ENCODE measurements around the gene PPP1R14B. TPM values are rescaled to one million over a fixed set of nuclear protein-coding genes. Genes with fewer than 3 reads are reported as not detected.

PPP1R14B gene
- total and polyA plus RNA-seq, 2 donors (not counting 3 experiments of a cell fraction or from before 2014, with no cell fraction given): 308 to 431 TPM

GRCh38 chr11:64295760-64296159 lies 49.0 kb upstream of the PPP1R14B start:
- POLR2A ChIA-PET: no interaction called here
- H4K20me1 ChIP-seq (replicated peaks; ENCODE audit: control insufficient read depth, extremely low read depth, insufficient read depth, low read length): no peaks in the 10 kb centered on the region
- no peaks in the 10 kb centered on the region for H3K9me1 ChIP-seq (replicated peaks; ENCODE audit: control insufficient read depth, extremely low read depth, insufficient read depth, low read length)
- H3K4me3 ChIP-seq (replicated peaks in 1 of 3; ENCODE audit: insufficient read depth in 1 of 3, low read depth in 1 of 3, low read length in 3 of 3): no peak overlapping the region
- dilution Hi-C loops (cut with MboI; ENCODE audit: extremely low pct_ligation_motif_present, low sequenced_read_pairs): no loop called here
- H3K27ac ChIP-seq (ENCODE audit: insufficient read depth, low read depth, low read length): no peak overlapping the region
- H3K27me3 ChIP-seq (ENCODE audit: control insufficient read depth in 2 of 2, insufficient read depth in 2 of 2, low read length in 2 of 2): peaks cover 61 to 91% of the 10 kb centered on the region in 2 experiments
- CTCF ChIA-PET: interaction anchor here (0.7 kb wide), 1 partner anchor 9 kb away, joined by 4 read pairs; the partner anchor contains the start of gene ESRRA
- no TSS peak for BruUV-seq (replicated peaks)
- no peak overlapping the region for H3K9ac ChIP-seq (replicated peaks; ENCODE audit: extremely low read depth, insufficient read depth, low read length)
- no peaks in the 10 kb centered on the region for H3K79me2 ChIP-seq (ENCODE audit: control insufficient read depth, insufficient read depth, low read length)
- no peak for TF ChIP-seq POLR2A (IDR thresholded peaks at IDR 0.05; ENCODE audit: low read depth, low read length)
- TF ChIP-seq EZH2 (IDR thresholded peaks at IDR 0.05; ENCODE audit: borderline replicate concordance, low read depth, low read length, severe bottlenecking): no peak
- TF ChIP-seq MYC (IDR thresholded peaks at IDR 0.05; ENCODE audit: low read depth, low read length): no peak
- no peak for TF ChIP-seq JUN (IDR thresholded peaks at IDR 0.05; ENCODE audit: borderline replicate concordance, insufficient read depth, insufficient read length, low read depth)
- no peak for TF ChIP-seq POLR2AphosphoS5 (IDR thresholded peaks at IDR 0.05; ENCODE audit: insufficient read depth, low read depth, low read length)
- TF ChIP-seq GATA2 (IDR thresholded peaks at IDR 0.05; ENCODE audit: insufficient read depth, insufficient read length, low read depth, low read length): no peak
- TF ChIP-seq, protein P1, sequence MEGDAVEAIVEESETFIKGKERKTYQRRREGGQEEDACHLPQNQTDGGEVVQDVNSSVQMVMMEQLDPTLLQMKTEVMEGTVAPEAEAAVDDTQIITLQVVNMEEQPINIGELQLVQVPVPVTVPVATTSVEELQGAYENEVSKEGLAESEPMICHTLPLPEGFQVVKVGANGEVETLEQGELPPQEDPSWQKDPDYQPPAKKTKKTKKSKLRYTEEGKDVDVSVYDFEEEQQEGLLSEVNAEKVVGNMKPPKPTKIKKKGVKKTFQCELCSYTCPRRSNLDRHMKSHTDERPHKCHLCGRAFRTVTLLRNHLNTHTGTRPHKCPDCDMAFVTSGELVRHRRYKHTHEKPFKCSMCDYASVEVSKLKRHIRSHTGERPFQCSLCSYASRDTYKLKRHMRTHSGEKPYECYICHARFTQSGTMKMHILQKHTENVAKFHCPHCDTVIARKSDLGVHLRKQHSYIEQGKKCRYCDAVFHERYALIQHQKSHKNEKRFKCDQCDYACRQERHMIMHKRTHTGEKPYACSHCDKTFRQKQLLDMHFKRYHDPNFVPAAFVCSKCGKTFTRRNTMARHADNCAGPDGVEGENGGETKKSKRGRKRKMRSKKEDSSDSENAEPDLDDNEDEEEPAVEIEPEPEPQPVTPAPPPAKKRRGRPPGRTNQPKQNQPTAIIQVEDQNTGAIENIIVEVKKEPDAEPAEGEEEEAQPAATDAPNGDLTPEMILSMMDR (IDR thresholded peaks at IDR 0.05; ENCODE audit: extremely low read depth in 1 of 2, insufficient read depth in 1 of 2, low read depth in 1 of 2, low read length in 2 of 2): no peak
- TF ChIP-seq, protein P2, sequence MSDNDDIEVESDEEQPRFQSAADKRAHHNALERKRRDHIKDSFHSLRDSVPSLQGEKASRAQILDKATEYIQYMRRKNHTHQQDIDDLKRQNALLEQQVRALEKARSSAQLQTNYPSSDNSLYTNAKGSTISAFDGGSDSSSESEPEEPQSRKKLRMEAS (IDR thresholded peaks at IDR 0.05; ENCODE audit: insufficient read depth, insufficient read length): no peak
- no peak for TF ChIP-seq FOS (IDR thresholded peaks at IDR 0.05; ENCODE audit: borderline replicate concordance, insufficient read depth, low read length)
- no peak overlapping the region for H3K4me2 ChIP-seq (ENCODE audit: insufficient read depth, low read length)
- no peak for FAIRE-seq
- H3K36me3 ChIP-seq (ENCODE audit: control insufficient read depth in 2 of 2, extremely low read depth in 1 of 2, insufficient read depth in 2 of 2, low read length in 2 of 2): no peaks in the 10 kb centered on the region
- intact Hi-C loops (cut with micrococcal nuclease): no loop called here
- H3K4me1 ChIP-seq (ENCODE audit: control insufficient read depth, extremely low read depth, insufficient read depth, low read length): peaks cover 15% of the 10 kb centered on the region
- DNase-seq (ENCODE audit: low read depth, low spot score): no peak
- H3K9me3 ChIP-seq (replicated peaks; ENCODE audit: control insufficient read depth, insufficient read depth, low read length): no peaks in the 10 kb centered on the region
- H2AFZ ChIP-seq (ENCODE audit: low read depth, low read length): no peak overlapping the region
